Ascending aorta (tissue), 2 donors: ENCODE results near the gene MPV17L. TPM values are rescaled to one million over a fixed set of nuclear protein-coding genes. Genes with fewer than 3 reads are reported as not detected.

Experiments used
- DNase-seq, 2 donors: peaks; one replicate each; pipeline ENCODE4 v3.0.0-alpha.2; 2019; ENCODE audit warnings: low spot score in 2 of 2
- H3K27ac ChIP-seq, 2 donors: fragments of 200-600 bp; sonication (generic); one replicate each; pipeline ENCODE4 v1.5.1; 2016 to 2017; ENCODE audit warnings: mild to moderate bottlenecking in 1 of 2
- H3K27me3 ChIP-seq: fragments of 200-600 bp; sonication (generic); one replicate; pipeline ENCODE4 v1.5.1; 2017
- H3K36me3 ChIP-seq, 2 donors: fragments of 200-600 bp; sonication (generic); one replicate each; pipeline ENCODE4 v1.5.1; 2016
- H3K4me1 ChIP-seq, 2 donors: fragments of 200-600 bp; sonication (generic); one replicate each; pipeline ENCODE4 v1.5.1; 2016 to 2017; ENCODE audit warnings: mild to moderate bottlenecking in 1 of 2
- H3K4me3 ChIP-seq, 2 donors: fragments of 200-600 bp; sonication (generic); one replicate each; pipeline ENCODE4 v1.5.1; 2016 to 2017; ENCODE audit warnings: mild to moderate bottlenecking in 1 of 2
- H3K9me3 ChIP-seq, 2 donors: fragments of 200-600 bp; sonication (generic); one replicate each; pipeline ENCODE4 v1.5.1; 2016
- intact Hi-C: fragments of 100-400 bp; cut with DNase I; formaldehyde crosslinking; loops from one replicate; pipeline ENCODE4 v1.15.1; 2023
- total RNA-seq: library from RNA; depleted of rRNA; stranded (reverse); fragments of >200 nt; gene quantifications from one replicate; pipeline ENCODE4 v1.1.0, GENCODE V29; 2016
- TF ChIP-seq, protein P1 (sequence below), 3 experiments: fragments of 200-600 bp in 2 of 3; fragments of 450-650 bp in 1 of 3; sonication (generic) in 2 of 3; IDR thresholded peaks; one replicate each; pipeline ENCODE4 v1.5.1; 2016 to 2019; ENCODE audit warnings: antibody characterized with exemption in 3 of 3, mild to moderate bottlenecking in 1 of 3, moderate library complexity in 1 of 3

MPV17L gene
- total RNA-seq, 1 donor from 2014 or later: 0.75 TPM

DNA sequence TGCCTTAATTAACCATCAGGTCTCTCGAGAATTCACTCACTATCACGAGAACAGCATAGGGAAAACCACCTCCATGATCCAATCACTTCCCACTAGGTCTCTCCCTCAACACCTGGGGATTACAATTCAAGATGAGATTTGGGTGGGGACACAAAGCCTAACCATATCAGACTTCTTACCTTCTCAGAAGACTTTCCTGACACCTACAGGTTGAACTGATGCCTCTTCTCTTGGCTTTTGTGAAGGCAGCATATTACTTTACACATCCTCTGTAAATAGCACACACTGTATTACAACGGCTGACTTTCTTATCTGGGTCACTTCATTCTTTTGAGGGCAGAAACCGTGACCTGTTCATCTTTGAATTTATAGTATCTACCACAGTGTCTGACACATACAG is 62.4 kb downstream of the MPV17L start:
- H3K36me3 ChIP-seq: no peaks in the 10 kb centered on the region
- no peaks in the 10 kb centered on the region for H3K27me3 ChIP-seq
- H3K4me1 ChIP-seq: peaks cover 0 to 9% of the 10 kb centered on the region in 2 donors
- H3K9me3 ChIP-seq: no peaks in the 10 kb centered on the region
- TF ChIP-seq, protein P1, sequence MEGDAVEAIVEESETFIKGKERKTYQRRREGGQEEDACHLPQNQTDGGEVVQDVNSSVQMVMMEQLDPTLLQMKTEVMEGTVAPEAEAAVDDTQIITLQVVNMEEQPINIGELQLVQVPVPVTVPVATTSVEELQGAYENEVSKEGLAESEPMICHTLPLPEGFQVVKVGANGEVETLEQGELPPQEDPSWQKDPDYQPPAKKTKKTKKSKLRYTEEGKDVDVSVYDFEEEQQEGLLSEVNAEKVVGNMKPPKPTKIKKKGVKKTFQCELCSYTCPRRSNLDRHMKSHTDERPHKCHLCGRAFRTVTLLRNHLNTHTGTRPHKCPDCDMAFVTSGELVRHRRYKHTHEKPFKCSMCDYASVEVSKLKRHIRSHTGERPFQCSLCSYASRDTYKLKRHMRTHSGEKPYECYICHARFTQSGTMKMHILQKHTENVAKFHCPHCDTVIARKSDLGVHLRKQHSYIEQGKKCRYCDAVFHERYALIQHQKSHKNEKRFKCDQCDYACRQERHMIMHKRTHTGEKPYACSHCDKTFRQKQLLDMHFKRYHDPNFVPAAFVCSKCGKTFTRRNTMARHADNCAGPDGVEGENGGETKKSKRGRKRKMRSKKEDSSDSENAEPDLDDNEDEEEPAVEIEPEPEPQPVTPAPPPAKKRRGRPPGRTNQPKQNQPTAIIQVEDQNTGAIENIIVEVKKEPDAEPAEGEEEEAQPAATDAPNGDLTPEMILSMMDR (IDR thresholded peaks at IDR 0.05): no peak
- no peak overlapping the region for H3K27ac ChIP-seq
- DNase-seq: no peak
- H3K4me3 ChIP-seq: no peak overlapping the region
- intact Hi-C loops: no loop called here

DNA sequence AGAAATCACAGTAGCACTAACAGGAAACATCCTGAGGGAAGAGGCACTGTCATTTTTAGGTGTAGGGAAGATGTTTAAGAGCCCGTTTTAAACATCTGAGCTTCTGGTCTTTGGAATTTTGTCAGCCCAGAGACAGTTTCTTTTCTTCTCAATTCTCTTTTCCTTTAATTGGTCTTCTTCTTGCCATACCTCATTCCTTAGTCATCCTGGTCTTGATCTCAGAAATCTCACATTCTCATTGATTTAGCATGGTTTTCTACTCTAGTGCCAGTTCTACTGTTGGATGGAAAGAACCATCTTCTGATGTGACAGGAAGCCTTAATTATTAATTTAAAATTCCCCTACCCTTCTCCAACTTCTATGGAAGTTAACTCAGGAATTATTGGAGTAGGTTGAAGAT is 64.2 kb downstream of the MPV17L start:
- DNase-seq: no peak
- no peak overlapping the region for H3K27ac ChIP-seq
- no peaks in the 10 kb centered on the region for H3K9me3 ChIP-seq
- H3K27me3 ChIP-seq: no peaks in the 10 kb centered on the region
- no peaks in the 10 kb centered on the region for H3K36me3 ChIP-seq
- peaks cover 0 to 9% of the 10 kb centered on the region in 2 donors for H3K4me1 ChIP-seq
- TF ChIP-seq, protein P1 (IDR thresholded peaks at IDR 0.05): no peak
- H3K4me3 ChIP-seq: no peak overlapping the region
- intact Hi-C loops: no loop called here

DNA sequence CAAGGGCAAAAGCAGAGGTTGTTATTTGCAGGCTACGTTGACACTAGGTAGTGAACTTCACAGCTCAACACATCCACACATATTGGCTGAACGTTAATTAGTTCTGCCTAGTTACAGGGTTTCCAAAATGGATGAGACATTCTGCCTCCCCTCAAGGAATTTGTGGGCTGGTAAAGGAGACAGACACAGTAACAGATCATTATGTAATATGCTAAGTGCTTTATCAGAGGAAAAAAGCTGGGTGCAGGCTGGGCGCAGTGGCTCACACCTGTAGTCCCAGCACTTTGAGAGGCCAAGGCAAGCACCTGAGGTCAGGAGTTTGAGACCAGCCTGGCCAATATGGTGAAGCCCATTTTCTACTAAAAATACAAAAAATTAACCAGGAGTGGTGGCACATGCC is 65.0 kb downstream of the MPV17L start:
- H3K4me3 ChIP-seq: no peak overlapping the region
- intact Hi-C loops: no loop called here

DNA sequence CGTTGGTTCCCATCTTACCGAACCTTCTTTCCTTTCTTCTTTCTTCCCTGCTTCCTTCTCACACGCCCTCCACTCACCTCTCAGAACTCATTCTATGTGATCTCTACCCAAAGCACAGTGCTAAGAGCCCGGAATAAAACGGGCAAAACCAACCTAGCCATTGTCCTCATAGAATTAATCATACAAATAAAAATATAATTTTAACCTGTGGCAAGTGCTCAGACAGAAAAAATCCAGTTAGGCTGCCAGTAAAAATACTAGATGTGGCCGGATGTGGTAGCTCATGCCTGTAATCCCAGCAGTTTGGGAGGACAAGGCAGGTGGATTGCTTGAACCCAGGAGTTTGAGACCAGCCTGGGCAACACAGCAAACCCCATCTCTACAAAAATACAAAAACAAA is 65.8 kb downstream of the MPV17L start:
- no peak for DNase-seq
- Histone ChIP-seq H3K9me3 (no peaks in the 10 kb centered on the region), H3K4me3 (no peak overlapping the region), H3K4me1 (peaks cover 0 to 9% of the 10 kb centered on the region in 2 donors), H3K27me3 (no peaks in the 10 kb centered on the region), H3K27ac (peak overlapping the region; percentile 38 to 42), H3K36me3 (no peaks in the 10 kb centered on the region)
- TF ChIP-seq, protein P1 (IDR thresholded peaks at IDR 0.05): no peak
- intact Hi-C loops: no loop called here

More for the DNA sequence above, 65.0 kb downstream of the MPV17L start:
- Histone ChIP-seq H3K4me1 (peaks cover 0 to 9% of the 10 kb centered on the region in 2 donors), H3K27me3 (no peaks in the 10 kb centered on the region), H3K9me3 (no peaks in the 10 kb centered on the region), H3K36me3 (no peaks in the 10 kb centered on the region), H3K27ac (peak overlapping the region in 1 of 2 donors; percentile 42)
- TF ChIP-seq, protein P1 (IDR thresholded peaks at IDR 0.05): no peak
- no peak for DNase-seq

Other genes starting within 250 kb of the MPV17L start
- not detected for gene NPIPA5, start 17.5 kb upstream of the MPV17L start, total RNA-seq
- gene BMERB1, start 38.8 kb downstream of the MPV17L start, total RNA-seq: 45.4 TPM
- 16.0 TPM for gene MARF1, start 247.4 kb downstream of the MPV17L start, total RNA-seq